ENCODE results near the gene PRKN.

Gene PRKN

GRCh38 chr6:161694995-161695394 is 1032.6 kb downstream of the PRKN start:
- DNase-seq, result peak; percentile 27

GRCh38 chr6:161686655-161687054 is 1040.9 kb downstream of the PRKN start:
- TF ChIP-seq CTCF (IDR thresholded peaks at IDR 0.05; ENCODE audit: low read depth, low read length), result no peak
- H3K27ac ChIP-seq, result no peak overlapping the region
- no peaks in the 10 kb centered on the region for H3K36me3 ChIP-seq
- H3K27me3 ChIP-seq (ENCODE audit: insufficient read depth, low read depth, severe bottlenecking), result no peaks in the 10 kb centered on the region
- H3K4me3 ChIP-seq (ENCODE audit: low read depth, low read length), result no peak overlapping the region
- DNase-seq, result no peak
- H3K9me3 ChIP-seq (ENCODE audit: severe bottlenecking), result no peaks in the 10 kb centered on the region

More at GRCh38 chr6:161694995-161695394, 1032.6 kb downstream of the PRKN start:
- TF ChIP-seq CTCF (IDR thresholded peaks at IDR 0.05; ENCODE audit: low read depth, low read length), result peak; percentile 50
- no peaks in the 10 kb centered on the region for H3K9me3 ChIP-seq (ENCODE audit: severe bottlenecking)
- H3K27ac ChIP-seq, result no peak overlapping the region
- H3K4me3 ChIP-seq (ENCODE audit: low read depth, low read length), result no peak overlapping the region
- H3K36me3 ChIP-seq, result no peaks in the 10 kb centered on the region
- H3K27me3 ChIP-seq (ENCODE audit: insufficient read depth, low read depth, severe bottlenecking), result no peaks in the 10 kb centered on the region

GRCh38 chr6:161684731-161685475 is 1042.7 kb downstream of the PRKN start:
- no peaks in the 10 kb centered on the region for H3K9me3 ChIP-seq (ENCODE audit: severe bottlenecking)
- H3K27me3 ChIP-seq (ENCODE audit: insufficient read depth, low read depth, severe bottlenecking), result no peaks in the 10 kb centered on the region
- DNase-seq, result no peak
- H3K27ac ChIP-seq, result no peak overlapping the region
- no peak overlapping the region for H3K4me3 ChIP-seq (ENCODE audit: low read depth, low read length)
- TF ChIP-seq CTCF (IDR thresholded peaks at IDR 0.05; ENCODE audit: low read depth, low read length), result no peak
- H3K36me3 ChIP-seq, result no peaks in the 10 kb centered on the region

GRCh38 chr6:161683400-161683799 is 1044.2 kb downstream of the PRKN start:
- no peak overlapping the region for H3K4me3 ChIP-seq (ENCODE audit: low read depth, low read length)
- no peaks in the 10 kb centered on the region for H3K36me3 ChIP-seq
- H3K27me3 ChIP-seq (ENCODE audit: insufficient read depth, low read depth, severe bottlenecking), result no peaks in the 10 kb centered on the region
- TF ChIP-seq CTCF (IDR thresholded peaks at IDR 0.05; ENCODE audit: low read depth, low read length), result no peak
- H3K9me3 ChIP-seq (ENCODE audit: severe bottlenecking), result no peaks in the 10 kb centered on the region
- DNase-seq, result no peak
- no peak overlapping the region for H3K27ac ChIP-seq

GRCh38 chr6:161682982-161683381 is 1044.6 kb downstream of the PRKN start:
- no peak for DNase-seq
- Histone ChIP-seq H3K36me3 (no peaks in the 10 kb centered on the region), H3K9me3 (ENCODE audit: severe bottlenecking) (no peaks in the 10 kb centered on the region), H3K27me3 (ENCODE audit: insufficient read depth, low read depth, severe bottlenecking) (no peaks in the 10 kb centered on the region), H3K4me3 (ENCODE audit: low read depth, low read length) (no peak overlapping the region), H3K27ac (no peak overlapping the region)
- TF ChIP-seq CTCF (IDR thresholded peaks at IDR 0.05; ENCODE audit: low read depth, low read length), result no peak
